ENCODE data around the gene CACNA1G.
A peak's percentile ranks its signal among the peaks of the same experiment; 100 is the strongest.

CACNA1G gene

DNA sequence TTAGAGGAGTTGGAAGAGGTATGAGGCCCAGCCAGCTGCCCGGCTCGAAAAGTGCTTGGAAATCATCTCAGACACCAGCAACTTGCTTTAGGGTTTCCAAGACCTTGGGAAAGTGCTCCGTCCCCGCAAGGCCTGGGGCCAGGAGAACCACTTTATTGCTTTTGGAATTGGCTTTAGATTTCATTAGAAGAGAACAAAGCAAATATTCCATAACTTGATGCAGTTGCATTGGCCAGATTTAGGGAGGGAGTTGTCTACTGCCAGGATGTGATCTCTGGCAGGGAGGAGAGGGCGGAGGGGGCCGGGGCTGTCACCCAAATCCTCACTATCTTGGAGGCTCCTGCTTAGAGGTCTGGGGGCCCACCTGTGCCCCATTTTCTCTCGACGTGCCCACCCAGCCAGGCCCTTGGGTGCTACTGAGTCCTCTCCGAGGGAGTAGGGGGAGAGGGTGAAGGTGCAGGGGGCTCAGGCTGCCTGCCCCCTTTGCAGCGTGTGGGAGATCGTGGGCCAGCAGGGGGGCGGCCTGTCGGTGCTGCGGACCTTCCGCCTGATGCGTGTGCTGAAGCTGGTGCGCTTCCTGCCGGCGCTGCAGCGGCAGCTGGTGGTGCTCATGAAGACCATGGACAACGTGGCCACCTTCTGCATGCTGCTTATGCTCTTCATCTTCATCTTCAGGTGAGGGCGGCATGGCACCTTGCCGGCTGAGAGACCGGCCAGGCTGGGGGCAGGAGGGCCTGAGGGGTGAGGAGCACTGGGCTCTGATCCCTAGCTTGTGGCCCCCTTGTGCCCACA, 30.6 kb downstream of the CACNA1G start:
- DNase-seq = no peak

DNA sequence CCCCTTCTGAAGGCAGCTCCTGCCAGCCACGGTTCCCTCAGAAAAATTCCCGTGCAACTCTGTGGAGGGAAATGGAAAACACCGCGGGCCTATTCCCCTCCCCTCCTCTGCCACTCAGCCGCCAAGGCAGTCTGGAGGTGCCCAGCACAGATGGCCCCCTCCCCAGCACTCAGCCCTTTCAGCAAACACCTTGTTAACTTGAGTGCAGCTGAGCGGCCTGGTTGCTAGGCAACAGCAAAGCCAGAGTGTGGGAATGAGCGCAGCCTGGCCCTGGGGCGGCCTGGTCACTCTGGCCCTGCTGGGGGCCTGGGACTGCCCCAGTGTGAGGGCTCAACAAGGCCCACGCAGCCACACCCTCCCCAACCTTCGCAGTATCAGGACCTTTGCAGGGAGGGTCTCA, 32.8 kb downstream of the CACNA1G start:
- DNase-seq = peak; percentile 49

DNA sequence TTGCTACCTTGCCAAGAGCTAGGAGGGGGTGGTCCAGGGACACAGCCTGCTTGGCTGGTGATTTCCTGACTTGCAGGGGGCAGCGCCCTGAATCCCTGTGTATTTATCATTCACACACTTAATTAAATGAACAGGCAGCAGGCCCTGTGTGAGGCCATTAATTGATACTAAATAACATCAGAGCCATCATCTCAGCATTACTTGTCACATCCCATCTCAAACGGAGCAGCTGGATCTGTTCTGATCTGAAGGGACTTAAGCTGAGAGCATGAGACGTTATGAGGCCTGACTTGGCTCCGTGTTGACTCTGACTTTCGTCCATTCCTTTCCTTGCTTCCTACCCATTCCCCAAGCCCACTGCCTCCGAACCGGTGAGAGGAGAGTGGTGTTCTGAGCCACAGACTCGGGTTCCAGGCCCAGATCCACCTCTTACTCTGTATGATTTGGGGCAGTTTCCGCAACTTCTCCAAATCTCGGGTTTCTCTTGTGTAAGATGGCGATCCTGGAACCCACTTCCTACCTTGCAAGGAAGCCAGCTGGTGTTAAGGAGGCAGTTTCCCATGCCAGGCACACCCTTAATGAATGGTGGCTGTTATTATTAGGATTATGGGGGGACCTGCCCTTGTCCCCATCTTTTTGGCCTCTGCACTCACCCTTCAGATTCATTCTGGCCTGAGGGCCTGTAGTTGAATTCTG, 33.8 kb downstream of the CACNA1G start:
- DNase-seq = no peak

DNA sequence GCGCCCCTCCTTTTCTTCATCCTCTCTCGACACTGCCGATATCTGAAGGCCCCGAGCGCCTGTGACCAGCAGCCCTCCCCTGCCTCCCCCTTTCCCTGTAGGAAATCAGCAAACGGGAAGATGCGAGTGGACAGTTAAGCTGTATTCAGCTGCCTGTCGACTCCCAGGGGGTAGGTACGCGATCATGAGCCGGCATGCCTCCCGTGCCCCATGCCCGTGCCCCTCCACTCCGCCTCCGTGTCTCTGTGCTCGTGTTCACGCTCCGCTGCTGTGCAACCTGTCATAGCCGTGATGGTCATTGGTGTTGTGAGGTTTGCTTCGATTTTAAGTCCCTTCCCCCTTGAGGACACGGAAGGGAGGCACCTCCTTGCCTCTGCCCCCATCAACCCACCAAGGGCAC, 34.4 kb downstream of the CACNA1G start:
- DNase-seq = no peak

- no peak for DNase-seq
These were observed 35.9 kb downstream of the CACNA1G start for GRCh38 chr17:50596191-50597037.

- DNase-seq = no peak
These were observed 38.0 kb downstream of the CACNA1G start for GRCh38 chr17:50598487-50598886.

- DNase-seq = no peak
These were observed 39.1 kb downstream of the CACNA1G start for GRCh38 chr17:50599606-50600005.

DNA sequence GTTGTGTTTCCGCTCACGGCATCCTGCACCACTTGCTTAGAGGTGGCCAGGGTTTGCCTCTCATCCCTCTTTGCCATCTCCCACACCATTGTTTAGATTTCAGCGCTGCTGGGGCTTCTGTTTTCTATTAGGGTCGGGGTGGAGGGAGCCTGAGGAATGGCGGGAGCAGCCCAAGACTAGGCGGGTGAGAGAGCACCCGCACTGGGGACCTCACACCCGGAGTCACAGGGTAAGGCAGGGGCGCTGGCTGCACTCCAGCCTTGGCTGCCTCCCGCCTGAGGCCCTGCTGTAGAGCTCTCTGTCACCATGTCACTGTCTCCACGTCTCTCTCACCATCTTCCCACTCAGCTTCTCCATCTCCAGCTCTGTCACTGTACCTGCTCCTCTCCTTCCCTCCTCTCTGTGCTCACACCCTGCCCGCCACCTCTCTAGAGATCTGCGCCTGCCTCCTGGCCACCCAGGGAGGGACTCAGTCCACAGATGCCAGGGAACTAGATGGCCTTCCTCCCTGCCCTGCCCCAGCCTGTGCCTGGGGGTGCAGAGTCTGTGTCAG, 41.4 kb downstream of the CACNA1G start:
- no peak for DNase-seq

GRCh38 chr17:50602836-50603235, 42.3 kb downstream of the CACNA1G start:
- DNase-seq = no peak

DNA sequence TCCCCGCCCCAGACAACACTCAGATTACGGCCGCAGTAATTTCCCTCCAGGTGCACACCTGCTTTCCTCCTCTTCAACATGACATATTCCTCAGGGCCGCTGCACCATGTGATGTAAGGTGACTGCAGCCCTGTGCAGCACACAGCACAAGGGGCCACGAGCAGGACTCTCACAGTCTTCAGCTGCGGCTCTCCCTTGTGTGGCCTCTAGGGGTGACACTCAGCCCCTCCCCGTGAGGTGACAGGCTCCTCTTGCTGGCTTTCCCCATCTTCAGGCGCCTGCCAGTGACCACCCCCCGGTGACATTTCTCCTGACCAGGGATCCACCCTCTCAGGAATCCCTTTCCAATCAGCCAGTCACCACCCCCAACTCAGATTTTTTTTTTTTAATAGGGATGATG, 42.8 kb downstream of the CACNA1G start:
- DNase-seq = no peak

DNA sequence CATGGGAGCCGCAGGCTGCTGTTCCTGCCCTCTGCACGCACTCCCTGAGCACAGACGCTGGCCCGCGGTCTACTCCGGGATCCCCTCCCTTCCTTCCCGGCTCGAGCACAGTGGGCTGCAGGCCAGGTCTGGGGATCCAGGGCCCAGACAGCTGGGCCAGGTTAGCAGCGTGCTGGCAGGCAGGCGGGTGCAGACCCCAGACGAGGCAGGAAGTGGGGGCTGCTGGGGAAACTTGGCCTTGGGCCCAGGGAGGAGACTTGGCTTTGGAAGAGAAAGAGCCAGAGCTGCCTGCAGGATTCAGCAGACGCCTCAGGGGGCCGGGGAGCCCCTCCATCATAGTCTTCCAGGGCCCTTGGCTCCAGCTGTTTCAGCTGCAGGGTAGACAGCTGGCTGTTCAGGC, 44.0 kb downstream of the CACNA1G start:
- peak; percentile 93 for DNase-seq

GRCh38 chr17:50605429-50605828, 44.9 kb downstream of the CACNA1G start:
- DNase-seq = no peak

DNA sequence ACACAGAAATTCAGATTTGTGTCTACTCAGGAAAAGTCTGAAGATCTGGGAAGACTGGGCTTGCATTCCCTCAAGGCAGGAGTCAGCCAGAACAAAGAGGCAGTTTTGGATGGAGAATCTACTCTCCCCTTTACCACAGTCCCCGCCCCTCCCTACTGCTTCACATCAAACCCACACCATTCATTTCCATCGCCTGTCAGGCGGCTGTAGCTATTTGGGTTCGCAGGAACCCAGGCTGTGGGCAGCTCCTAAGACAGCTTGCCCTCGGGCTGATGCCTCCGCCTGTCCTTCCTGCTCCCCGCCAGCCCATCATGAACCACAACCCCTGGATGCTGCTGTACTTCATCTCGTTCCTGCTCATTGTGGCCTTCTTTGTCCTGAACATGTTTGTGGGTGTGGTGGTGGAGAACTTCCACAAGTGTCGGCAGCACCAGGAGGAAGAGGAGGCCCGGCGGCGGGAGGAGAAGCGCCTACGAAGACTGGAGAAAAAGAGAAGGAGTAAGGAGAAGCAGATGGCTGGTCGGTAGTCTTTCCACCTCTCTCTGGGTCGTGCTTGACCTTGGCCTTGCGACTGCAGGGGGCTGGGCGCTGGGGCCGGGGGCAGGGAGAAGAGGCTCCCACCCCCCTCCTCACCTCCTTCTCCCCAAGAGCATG, 47.1 kb downstream of the CACNA1G start:
- DNase-seq = no peak

DNA sequence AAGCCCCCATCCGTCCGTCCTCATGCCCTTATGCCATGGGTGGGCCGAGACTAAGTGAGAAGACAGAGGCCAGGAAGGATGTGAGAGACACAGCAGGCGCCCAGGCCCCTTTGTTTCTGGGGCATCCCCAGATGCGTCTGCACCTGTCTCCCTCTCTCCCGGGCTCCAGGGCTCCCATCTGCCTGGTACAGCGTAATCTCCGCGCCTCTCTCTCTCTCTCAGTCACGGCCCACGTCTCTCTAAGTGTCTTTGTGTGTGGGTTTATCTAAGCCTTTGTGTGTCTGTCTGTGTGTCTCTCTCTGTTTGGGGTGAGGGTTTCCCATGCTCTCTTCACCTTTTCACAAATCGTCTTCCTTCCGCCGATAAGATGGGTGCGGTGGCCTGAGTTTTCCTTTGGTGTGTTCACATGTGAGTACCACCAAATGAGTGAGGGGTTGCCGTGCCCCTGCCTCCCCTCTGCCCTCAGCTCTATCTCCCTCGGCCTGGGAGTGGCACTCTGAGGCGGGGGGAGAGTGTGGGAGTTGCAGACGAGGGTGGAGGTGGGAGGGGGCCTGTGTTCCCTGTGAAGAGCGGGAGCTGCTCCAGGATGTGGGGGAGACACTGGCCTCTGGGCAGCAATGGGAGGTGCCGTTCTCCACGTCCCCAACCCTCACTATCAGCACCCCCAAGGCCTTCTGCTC, 48.3 kb downstream of the CACNA1G start:
- DNase-seq = peak; percentile 73

DNA sequence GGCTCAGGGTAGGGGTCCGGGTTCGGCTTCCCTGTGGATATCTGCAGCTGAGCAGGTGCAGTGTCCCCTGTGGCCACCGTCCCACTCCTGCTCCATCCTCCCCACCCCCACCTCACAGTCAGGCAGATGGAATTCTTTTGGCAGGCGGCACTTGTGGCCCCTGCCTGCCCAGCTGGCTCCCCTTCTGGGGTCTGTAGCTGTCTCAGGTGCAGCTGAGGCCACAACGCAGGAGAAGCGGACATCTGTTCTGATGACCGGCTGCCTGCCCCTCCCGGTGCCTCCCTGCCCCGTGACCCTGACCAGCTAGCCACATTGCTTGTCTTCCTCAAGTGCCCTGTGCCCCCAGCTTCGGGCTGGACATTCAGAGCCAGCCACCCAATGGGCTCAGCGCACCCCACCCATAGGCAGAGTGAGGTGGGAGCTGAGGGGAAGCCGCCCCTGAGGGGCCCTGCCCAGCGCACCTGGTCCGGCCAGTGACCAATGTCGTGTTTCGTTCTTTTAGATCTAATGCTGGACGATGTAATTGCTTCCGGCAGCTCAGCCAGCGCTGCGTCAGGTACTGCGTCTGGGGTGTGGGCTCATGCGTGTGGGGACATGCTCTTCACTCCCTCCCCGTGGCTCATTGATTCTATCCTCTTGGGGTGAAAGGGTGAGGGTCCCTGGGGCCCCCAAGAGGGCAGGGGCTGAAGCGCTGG, 49.0 kb downstream of the CACNA1G start:
- peak; percentile 52 for DNase-seq

DNA sequence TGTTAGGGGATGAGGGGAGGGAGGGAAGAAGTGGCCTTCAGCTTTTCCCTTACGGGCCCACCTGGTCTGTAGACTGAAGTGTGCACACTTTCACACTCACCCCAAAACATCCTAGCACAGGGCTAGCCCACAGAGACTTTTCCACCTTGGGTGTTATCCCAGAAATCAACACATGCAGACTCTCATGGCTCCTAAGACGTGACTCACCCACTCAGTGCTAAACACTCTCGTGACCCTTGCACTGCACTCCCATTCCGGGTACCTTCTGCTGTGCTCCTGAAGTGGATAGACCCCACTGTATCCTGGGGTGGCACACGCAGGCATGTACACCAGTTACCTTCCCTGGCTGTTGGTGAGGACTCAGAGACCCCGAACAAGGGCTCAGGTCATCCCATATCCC, 51.1 kb downstream of the CACNA1G start:
- DNase-seq = no peak

GRCh38 chr17:50612281-50612680, 51.8 kb downstream of the CACNA1G start:
- DNase-seq = no peak

- peak; percentile 32 for DNase-seq
These were observed 52.8 kb downstream of the CACNA1G start for GRCh38 chr17:50613007-50613992.

- no peak for DNase-seq
These were observed 54.0 kb downstream of the CACNA1G start for GRCh38 chr17:50614471-50615051.

DNA sequence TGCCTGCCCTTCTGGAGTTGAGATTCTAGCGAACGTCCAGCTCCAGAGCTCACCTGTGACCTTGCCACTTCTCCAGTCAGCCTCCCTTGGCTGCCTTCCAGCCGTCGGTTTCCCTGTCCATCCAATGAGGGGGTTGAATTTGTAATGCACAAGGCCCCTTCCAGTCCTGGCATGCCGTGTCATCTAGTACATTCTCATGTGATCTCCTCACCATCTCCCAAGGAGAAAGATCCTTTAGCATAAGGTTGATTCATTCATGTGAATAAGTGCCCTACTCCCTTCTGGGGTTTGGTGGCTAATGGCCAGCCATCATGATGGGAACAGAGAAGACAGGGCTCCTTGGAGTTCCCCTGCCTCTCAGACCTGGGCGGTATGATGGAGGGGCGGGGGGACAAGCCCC, 55.3 kb downstream of the CACNA1G start:
- DNase-seq = no peak

Data from NCI-H1694 treated with DMSO at 0.1 percent for 48 hours (cell line).